NCI-H1930 (cell line): ENCODE measurements around the gene VSIG1.

Experiments
- DNase-seq, 2 experiments: peaks; one replicate each; lab custom pipeline; 2025; lab: John Stamatoyannopoulos, UW

Gene VSIG1

GRCh38 chrX:108064613-108065012 is 19.7 kb downstream of the VSIG1 start:
- no peak for DNase-seq

GRCh38 chrX:108068121-108068520 is 23.3 kb downstream of the VSIG1 start:
- DNase-seq, result no peak

GRCh38 chrX:108070891-108071290 is 26.0 kb downstream of the VSIG1 start:
- DNase-seq, result no peak

- no peak for DNase-seq
These were observed 26.7 kb downstream of the VSIG1 start for GRCh38 chrX:108071578-108071977.

- no peak for DNase-seq
These were observed 27.9 kb downstream of the VSIG1 start for GRCh38 chrX:108072746-108073145.

- DNase-seq, result no peak
These were observed 36.2 kb downstream of the VSIG1 start for GRCh38 chrX:108081110-108081509.

- DNase-seq, result no peak
These were observed 42.9 kb downstream of the VSIG1 start for GRCh38 chrX:108087792-108088191.

- DNase-seq, result no peak
These were observed 43.6 kb downstream of the VSIG1 start for GRCh38 chrX:108088511-108088910.

- no peak for DNase-seq
These were observed 45.8 kb downstream of the VSIG1 start for GRCh38 chrX:108090491-108091263.

GRCh38 chrX:108091264-108091877 is 46.5 kb downstream of the VSIG1 start, which contains the start of the genes ATG4A and PSMD10:
TSS of gene ATG4A (plus strand) at chrX:108091778. CDS start at chrX:108091827, 49 bp downstream.
TSS of gene PSMD10 (minus strand) at chrX:108091542. CDS start at chrX:108091520, 22 bp downstream.
- peak; percentile 93 for DNase-seq

GRCh38 chrX:108091878-108092291 is 47.0 kb downstream of the VSIG1 start:
- no peak for DNase-seq

- DNase-seq, result no peak
These were observed 52.5 kb downstream of the VSIG1 start for GRCh38 chrX:108097380-108097779.

- DNase-seq, result no peak
These were observed 60.6 kb downstream of the VSIG1 start for GRCh38 chrX:108105473-108105872.

- DNase-seq, result no peak
These were observed 69.7 kb downstream of the VSIG1 start for GRCh38 chrX:108114541-108114940.

GRCh38 chrX:108117988-108118387 is 73.1 kb downstream of the VSIG1 start:
- DNase-seq, result peak in 1 of 2 experiments; percentile 22

GRCh38 chrX:108121291-108121690 is 76.4 kb downstream of the VSIG1 start:
- no peak for DNase-seq

GRCh38 chrX:108122748-108123147 is 77.9 kb downstream of the VSIG1 start:
- no peak for DNase-seq

- no peak for DNase-seq
These were observed 78.9 kb downstream of the VSIG1 start for GRCh38 chrX:108123591-108124366.

GRCh38 chrX:108126661-108127060 is 81.8 kb downstream of the VSIG1 start:
- no peak for DNase-seq

GRCh38 chrX:108127152-108127551 is 82.3 kb downstream of the VSIG1 start:
- DNase-seq, result no peak
